Spleen (tissue), 7 donors: ENCODE data around the gene PKIB.

ENCODE experiments used
- POLR2A ChIP-seq, 3 donors: fragments of 450-650 bp; IDR thresholded peaks; one replicate each; pipeline ENCODE4 v1.5.1; 2017; ENCODE audit warnings: antibody characterized with exemption in 3 of 3, mild to moderate bottlenecking in 1 of 3
- TF ChIP-seq, protein P1 (sequence below), 11 experiments: fragments of 200-600 bp in 7 of 11; fragments of 450-650 bp in 4 of 11; sonication (generic) in 4 of 11; IDR thresholded peaks in 8 of 11; conservative IDR thresholded peaks in 3 of 11; 1 replicate in 7 of 11; 2 replicates in 4 of 11; pipeline versions ENCODE4 v1.4.0 to v1.8.0; 2016 to 2021; ENCODE audit warnings: antibody characterized with exemption in 11 of 11, inconsistent platforms in 4 of 11, mild to moderate bottlenecking in 1 of 11
- donor health status: DM: no; HTN: no; CAD: no; lungs with moderate emphysema.
- donor health status: DM: no; HTN: no; CAD: no.
- donor health status: DM: no; HTN: no; CAD: no.

DNA sequence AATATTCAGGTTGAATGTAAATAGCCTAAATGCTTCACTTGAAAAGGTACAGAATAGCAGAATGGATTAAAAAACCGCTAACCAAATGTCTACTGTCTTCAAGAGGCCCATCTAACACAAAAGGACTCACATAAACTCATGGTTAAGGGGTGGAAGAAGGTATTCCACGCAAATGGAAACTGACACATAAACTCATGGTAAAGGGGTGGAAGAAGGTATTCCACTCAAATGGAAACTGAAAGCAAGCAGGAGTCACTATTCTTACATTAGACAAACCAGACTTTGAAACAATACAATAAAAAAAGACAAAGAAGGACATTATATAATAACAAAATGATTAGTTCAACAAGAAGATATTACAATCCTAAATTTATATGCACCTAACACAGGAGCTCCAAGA is 38.3 kb upstream of the PKIB start:
- TF ChIP-seq, protein P1, sequence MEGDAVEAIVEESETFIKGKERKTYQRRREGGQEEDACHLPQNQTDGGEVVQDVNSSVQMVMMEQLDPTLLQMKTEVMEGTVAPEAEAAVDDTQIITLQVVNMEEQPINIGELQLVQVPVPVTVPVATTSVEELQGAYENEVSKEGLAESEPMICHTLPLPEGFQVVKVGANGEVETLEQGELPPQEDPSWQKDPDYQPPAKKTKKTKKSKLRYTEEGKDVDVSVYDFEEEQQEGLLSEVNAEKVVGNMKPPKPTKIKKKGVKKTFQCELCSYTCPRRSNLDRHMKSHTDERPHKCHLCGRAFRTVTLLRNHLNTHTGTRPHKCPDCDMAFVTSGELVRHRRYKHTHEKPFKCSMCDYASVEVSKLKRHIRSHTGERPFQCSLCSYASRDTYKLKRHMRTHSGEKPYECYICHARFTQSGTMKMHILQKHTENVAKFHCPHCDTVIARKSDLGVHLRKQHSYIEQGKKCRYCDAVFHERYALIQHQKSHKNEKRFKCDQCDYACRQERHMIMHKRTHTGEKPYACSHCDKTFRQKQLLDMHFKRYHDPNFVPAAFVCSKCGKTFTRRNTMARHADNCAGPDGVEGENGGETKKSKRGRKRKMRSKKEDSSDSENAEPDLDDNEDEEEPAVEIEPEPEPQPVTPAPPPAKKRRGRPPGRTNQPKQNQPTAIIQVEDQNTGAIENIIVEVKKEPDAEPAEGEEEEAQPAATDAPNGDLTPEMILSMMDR (IDR thresholded peaks at IDR 0.05 in 8 of 11, conservative IDR thresholded peaks at IDR 0.05 in 3 of 11) = no peak
- TF ChIP-seq POLR2A (IDR thresholded peaks at IDR 0.05) = no peak
